Stimulated activated CD4-positive, alpha-beta T cell treated with anti-CD3 and anti-CD28 coated beads, Interleukin-12 subunit alpha, Interleukin-12 subunit beta, amount 100 ng/mL, for 4 hours (primary cell): ENCODE data around the gene STK32C.
A peak's percentile ranks its signal among the peaks of the same experiment; 100 is the strongest.

ENCODE experiments used
- DNase-seq: peaks from one replicate; pipeline ENCODE4 v3.0.0-alpha.2; 2020

STK32C gene

DNA sequence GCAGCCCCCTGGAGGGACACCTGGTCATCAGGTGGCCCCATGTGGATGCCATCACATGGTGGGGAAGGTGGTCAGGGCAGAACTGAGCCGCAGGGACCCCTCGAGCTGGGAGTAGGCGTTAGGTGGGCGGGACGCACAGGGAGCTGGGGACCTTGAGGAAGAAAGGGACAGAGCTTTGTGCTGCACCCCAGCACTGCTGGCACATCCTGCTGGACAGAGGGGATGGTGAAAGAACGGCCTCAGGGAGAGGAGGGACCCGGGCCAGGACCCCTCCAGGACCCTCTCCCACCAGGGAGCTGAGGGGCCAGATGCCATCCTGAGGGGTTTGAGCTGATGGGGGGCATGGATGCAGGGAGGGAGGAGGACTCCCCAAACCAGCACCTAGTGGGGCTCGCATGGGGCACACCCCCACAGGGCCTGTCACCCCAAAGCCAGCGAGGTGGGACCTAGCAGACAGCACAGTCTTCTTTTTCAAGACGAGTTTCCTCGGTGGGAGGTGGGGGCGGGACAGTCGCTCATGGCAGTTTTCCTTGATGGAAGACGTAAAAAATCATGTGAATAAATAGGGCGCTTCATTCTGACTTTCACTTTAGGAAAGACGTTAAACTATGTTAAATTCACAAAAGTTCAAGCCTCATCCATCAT, 43.3 kb downstream of the STK32C start:
- DNase-seq, result no peak

- DNase-seq, result no peak
These were observed 43.9 kb downstream of the STK32C start for GRCh38 chr10:132263866-132264265.

DNA sequence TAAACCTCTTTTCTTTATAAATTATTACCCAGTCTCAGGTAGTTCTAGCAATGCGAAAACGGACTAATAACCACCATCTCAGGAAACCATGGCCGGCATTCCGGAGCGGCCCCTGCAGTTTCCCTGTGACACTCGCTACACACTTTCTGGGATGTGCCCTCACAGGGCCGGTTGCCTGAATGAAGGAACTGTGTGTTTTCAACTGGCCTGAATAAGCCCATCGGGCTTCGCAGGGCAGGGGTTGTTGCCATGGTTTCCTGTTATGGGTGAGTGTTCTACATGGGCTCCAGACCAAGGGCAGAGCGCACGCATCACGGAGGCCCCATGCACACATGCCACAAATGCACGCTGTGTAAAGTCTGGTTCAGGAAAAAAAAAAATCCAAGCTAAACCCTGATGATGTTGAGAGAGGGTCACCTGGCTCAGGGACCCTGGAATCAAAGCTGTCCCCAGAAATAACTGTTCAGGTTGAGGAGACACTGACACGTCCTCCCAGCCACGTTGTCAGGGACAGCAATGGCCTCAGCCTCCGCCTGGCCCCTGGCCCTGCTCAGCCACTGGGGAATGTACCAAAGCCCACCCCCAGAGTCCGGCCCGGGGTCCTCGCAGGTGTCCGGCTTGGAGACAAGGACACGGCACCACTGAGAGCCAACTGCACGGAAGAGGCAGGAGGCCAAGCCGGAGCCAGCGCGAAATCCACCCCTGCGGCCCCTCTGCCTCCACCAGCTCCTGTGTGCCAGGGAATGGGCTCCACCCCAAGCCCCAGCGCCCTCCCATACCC, 47.9 kb downstream of the STK32C start:
- no peak for DNase-seq

- DNase-seq, result no peak
These were observed 49.3 kb downstream of the STK32C start for GRCh38 chr10:132258423-132258822.

GRCh38 chr10:132257907-132258306, 49.8 kb downstream of the STK32C start:
- DNase-seq, result no peak

GRCh38 chr10:132257271-132257670, 50.5 kb downstream of the STK32C start:
- peak; percentile 29 for DNase-seq

GRCh38 chr10:132256866-132257265, 50.9 kb downstream of the STK32C start:
- DNase-seq, result no peak

GRCh38 chr10:132255489-132256344, 52.0 kb downstream of the STK32C start:
- DNase-seq, result no peak

DNA sequence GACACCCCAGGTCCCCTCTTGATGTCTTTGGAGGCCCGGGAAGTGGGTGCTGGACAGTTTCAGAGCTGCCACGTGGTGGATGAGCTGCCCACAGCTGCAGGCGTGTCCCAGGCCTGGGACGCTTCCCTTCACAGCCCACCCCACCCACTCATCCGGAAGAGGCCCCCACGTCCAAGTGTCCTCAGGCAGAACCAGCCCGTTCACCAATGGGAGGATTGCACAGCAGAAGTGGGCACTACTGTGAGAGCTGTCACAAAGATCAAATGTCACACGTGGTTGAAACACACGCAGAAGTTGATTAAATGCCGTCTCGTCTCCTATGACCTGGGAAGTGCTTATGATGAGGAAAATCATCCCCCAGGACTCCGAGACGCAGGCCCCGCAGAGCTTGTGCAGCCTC, 52.9 kb downstream of the STK32C start:
- no peak for DNase-seq

DNA sequence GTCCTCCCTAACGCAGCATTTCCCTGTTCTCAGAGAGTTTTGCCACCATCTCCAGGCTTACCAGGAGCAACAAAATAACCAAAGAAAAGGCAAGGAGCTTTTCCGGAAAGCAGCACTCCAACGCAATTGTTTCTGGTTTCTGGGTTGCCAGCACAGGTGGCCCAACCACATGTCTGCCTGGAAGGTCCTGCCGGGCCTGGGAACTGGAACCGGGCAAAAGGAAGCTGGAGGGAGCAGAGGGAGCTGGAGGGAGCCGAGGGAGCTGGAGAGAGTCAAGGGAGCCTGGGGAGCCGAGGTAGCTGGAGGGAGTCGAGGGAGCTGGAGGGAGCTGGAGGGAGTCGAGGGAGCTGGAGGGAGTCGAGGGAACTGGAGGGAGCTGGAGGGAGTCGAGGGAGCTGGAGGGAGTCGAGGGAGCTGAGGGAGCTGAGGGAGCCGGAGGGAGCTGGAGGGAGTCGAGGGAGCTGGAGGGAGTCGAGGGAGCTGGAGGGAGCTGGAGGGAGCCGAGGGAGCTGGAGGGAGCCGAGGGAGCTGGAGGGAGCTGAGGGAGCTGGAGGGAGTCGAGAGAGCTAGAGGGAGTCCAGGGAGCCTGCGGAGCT, 54.6 kb downstream of the STK32C start:
- DNase-seq, result no peak

GRCh38 chr10:132252412-132252811, 55.3 kb downstream of the STK32C start:
- no peak for DNase-seq

DNA sequence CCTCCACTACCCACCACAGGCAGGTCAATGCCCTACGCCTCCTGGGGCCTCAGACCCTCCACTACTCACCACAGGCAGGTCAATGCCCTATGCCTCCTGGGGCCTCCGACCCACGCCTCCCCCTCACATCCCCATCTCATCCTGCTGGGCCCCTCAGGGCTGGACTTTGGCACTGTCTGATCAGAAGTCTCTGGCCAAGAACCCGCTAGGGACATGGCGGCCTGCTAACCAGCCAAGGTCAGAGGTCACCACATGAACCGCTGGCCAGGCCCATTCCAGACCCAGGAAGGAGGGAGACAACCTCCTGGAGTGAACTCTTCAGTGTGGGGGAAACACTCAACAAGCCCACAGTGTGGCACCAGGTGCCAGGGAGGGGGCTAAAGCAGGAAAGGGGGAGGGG, 55.8 kb downstream of the STK32C start:
- DNase-seq, result no peak

- no peak for DNase-seq
These were observed 57.0 kb downstream of the STK32C start for GRCh38 chr10:132250481-132251475.

- no peak for DNase-seq
These were observed 57.9 kb downstream of the STK32C start for GRCh38 chr10:132249824-132250375.

GRCh38 chr10:132249226-132249724, 58.5 kb downstream of the STK32C start:
- DNase-seq, result no peak

GRCh38 chr10:132248455-132249225, 59.1 kb downstream of the STK32C start:
- peak; percentile 74 for DNase-seq

DNA sequence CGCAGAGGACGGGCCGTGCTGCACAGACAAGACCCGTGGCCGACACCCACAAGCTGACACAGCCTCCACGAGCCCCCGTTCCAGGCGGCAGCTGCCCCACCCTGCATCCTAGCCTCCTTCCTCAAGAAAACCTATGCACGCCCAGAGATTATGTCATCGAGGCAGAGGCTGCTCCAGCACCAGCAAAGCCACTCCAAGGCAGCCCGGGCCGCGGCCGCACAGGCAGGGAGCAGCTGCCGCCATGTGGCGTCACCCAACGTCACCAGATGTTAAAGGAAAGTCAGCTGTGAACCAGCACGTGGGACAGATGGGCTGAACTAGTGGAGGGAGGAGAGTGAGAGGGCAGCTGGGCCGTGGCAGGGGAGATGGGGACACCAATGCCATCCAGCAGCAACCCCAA, 59.8 kb downstream of the STK32C start:
- no peak for DNase-seq

- no peak for DNase-seq
These were observed 61.5 kb downstream of the STK32C start for GRCh38 chr10:132246296-132246695.

DNA sequence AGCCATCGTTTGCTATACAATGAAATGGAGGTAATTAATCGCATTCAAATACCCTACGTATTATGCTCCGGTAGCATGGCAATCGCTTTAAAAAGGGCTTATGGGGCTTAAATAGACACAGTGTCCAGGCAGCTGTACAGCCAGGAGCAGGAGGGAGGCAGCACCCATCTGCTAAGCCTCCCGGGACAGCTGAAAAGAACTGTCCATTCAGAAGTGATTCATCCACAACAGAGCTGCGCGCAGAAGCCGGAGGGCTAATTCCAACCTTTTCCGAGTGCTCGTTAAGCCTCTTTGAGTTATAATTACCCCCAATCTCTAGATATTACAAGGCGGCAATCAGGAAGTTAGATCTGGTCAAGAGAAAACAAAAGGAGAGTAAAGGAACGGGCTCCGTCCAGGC, 62.7 kb downstream of the STK32C start:
- no peak for DNase-seq

DNA sequence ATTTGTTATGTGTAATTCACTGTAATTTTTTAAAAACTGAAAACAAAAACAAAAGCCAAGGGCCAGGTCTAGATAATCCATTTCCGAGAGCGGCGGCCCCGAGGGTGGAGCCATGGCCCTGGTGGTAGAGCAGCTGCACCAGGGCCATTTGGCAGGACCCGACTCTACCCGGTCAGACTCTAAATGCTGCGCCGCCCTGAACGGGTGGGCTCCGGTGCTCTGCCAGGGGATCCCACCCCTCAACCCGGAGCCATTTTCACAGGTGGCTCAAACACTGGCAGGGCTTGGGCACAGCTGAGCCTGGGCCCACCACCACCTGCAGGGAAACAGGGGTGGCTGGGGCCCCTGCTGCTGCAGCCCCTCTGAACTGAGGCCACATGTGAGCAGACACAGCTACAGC, 64.1 kb downstream of the STK32C start:
- no peak for DNase-seq

- DNase-seq, result no peak
These were observed 64.6 kb downstream of the STK32C start for GRCh38 chr10:132243141-132243540.
